NK-92 (cell line): Measurements from ENCODE around the gene SHLD1.
"Not testable (repeated sequence)": the region's sequence is repeated elsewhere in the genome, so short reads cannot be mapped to it uniquely, and the experiment has no call there.

ENCODE experiments used
- DNase-seq: peaks from one replicate; lab custom pipeline; 2025; ENCODE audit not compliant: unreplicated experiment; lab: John Stamatoyannopoulos, UW

SHLD1 gene

GRCh38 chr20:5780846-5781217, 30.6 kb downstream of the SHLD1 start:
- DNase-seq = no peak

- DNase-seq = not testable (repeated sequence)
Observed at GRCh38 chr20:5781367-5781766, 31.2 kb downstream of the SHLD1 start.

GRCh38 chr20:5781798-5782750, 31.9 kb downstream of the SHLD1 start:
- DNase-seq = no peak

- no peak for DNase-seq
Observed at GRCh38 chr20:5784735-5785134, 34.5 kb downstream of the SHLD1 start.

- no peak for DNase-seq
Observed at GRCh38 chr20:5785146-5785545, 34.9 kb downstream of the SHLD1 start.

- no peak for DNase-seq
Observed at GRCh38 chr20:5786930-5787795, 37.0 kb downstream of the SHLD1 start.

- DNase-seq = no peak
Observed at GRCh38 chr20:5787796-5788165, 37.6 kb downstream of the SHLD1 start.

GRCh38 chr20:5788385-5788895, 38.2 kb downstream of the SHLD1 start:
- peak; percentile 4 for DNase-seq

- DNase-seq = no peak
Observed at GRCh38 chr20:5789827-5790226, 39.6 kb downstream of the SHLD1 start.

- DNase-seq = no peak
Observed at GRCh38 chr20:5793916-5794315, 43.7 kb downstream of the SHLD1 start.

- DNase-seq = no peak
Observed at GRCh38 chr20:5796331-5797040, 46.3 kb downstream of the SHLD1 start.

GRCh38 chr20:5797165-5797564, 47.0 kb downstream of the SHLD1 start:
- DNase-seq = no peak

- DNase-seq = no peak
Observed at GRCh38 chr20:5797843-5798462, 47.8 kb downstream of the SHLD1 start.

- not testable (repeated sequence) for DNase-seq
Observed at GRCh38 chr20:5803754-5804303, 53.6 kb downstream of the SHLD1 start.

GRCh38 chr20:5806457-5807263, 56.5 kb downstream of the SHLD1 start:
- no peak for DNase-seq

- no peak for DNase-seq
Observed at GRCh38 chr20:5807431-5807830, 57.2 kb downstream of the SHLD1 start.

- no peak for DNase-seq
Observed at GRCh38 chr20:5808901-5809300, 58.7 kb downstream of the SHLD1 start.

- DNase-seq = no peak
Observed at GRCh38 chr20:5809495-5809894, 59.3 kb downstream of the SHLD1 start.

- DNase-seq = no peak
Observed at GRCh38 chr20:5810800-5811422, 60.7 kb downstream of the SHLD1 start.
